B cell (primary cell): ENCODE measurements around the gene IDH2.

Experiments
- CTCF ChIP-seq: fragments of 200-600 bp; IDR thresholded peaks from one replicate; pipeline ENCODE4 v1.8.0; 2022; ENCODE audit warnings: antibody characterized with exemption, mild to moderate bottlenecking
- EZH2 ChIP-seq: IDR thresholded peaks from 2 replicates; pipeline ENCODE4 v1.6.1; 2012; ENCODE audit warnings: borderline replicate concordance, low read depth, mild to moderate bottlenecking, moderate library complexity, low read length; ENCODE audit not compliant: insufficient read depth, poor library complexity, severe bottlenecking

GRCh38 chr15:90063770-90064247, 38.5 kb downstream of the IDH2 start:
- no peak for TF ChIP-seq CTCF
- no peak for TF ChIP-seq EZH2
